ENCODE data around the gene MYO9B.
"Not testable (repeated sequence)": the region's sequence is repeated elsewhere in the genome, so short reads cannot be mapped to it uniquely, and the experiment has no call there.

The MYO9B gene

DNA sequence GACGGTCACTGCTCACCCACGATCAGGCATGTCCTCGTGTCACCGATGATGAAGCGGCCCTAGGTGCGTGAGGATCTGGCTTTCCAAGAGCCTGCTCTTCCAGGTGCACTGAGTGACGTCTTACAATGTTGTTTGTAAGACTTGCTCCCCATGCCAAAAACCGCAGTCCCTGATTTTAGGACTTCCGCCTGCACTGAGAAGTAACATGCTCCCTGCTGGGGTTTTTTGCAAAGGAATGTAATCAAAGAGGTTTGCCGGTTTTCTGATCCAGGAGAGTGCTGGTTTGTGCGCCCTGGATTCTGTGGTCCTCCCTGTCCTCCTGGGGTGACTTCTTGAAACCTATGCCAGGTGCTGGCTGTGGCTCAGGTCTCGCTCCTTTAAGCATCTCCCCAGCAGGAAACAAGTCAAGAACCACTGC, 38.8 kb downstream of the MYO9B start:
- no peak for DNase-seq (ENCODE audit: low spot score)

- DNase-seq (ENCODE audit: low spot score), result no peak
Measured at GRCh38 chr19:17116996-17117702, 41.6 kb downstream of the MYO9B start.

DNA sequence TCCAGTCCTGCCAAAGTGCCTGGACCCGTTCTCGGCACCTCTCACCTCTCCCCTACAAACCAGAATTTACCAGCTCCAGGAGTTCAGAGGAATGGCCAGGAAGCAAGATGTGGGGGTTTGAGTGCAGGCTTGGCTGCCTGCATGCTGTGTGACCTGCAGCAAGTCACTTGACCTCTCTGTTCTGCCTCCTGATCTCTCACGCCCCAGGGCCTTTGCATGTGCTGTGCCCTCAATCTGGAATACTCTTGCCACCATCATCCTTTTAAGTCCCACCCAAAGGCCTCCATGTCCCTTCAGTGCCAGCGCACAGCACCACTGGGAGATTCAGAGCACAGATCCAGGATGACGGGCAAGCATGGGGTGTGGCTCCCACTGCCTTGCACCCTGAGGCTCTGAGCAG, 43.4 kb downstream of the MYO9B start:
- no peak for DNase-seq (ENCODE audit: low spot score)

DNA sequence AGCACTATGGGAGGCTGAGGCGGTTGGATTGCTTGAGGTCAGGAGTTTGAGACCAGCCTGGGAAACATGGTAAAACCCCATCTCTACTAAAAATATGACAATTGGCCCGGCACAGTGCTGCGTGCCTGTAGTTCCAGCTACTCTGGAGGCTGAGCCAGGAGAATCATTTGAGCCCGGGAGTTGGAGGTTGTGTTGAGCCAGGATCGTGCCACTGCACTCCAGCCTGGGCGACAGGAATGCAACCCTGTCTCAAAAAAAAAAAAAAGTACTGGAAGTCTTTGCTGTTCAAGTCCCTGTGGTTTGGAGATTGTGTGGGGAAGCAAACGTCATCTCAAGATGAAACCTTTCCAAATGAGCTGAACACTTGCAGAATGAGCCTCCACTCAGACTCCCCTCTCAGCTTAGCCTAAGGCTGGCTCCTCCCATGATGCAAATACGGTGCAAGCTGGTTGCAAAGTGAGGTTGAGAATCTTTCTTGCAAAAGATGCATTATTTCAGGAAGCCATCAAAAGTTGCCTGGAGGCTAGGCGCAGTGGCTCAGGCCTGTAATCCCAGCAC, 46.2 kb downstream of the MYO9B start:
- DNase-seq (ENCODE audit: low spot score), result no peak

- DNase-seq (ENCODE audit: low spot score), result no peak
Measured at GRCh38 chr19:17123041-17123440, 47.5 kb downstream of the MYO9B start.

DNA sequence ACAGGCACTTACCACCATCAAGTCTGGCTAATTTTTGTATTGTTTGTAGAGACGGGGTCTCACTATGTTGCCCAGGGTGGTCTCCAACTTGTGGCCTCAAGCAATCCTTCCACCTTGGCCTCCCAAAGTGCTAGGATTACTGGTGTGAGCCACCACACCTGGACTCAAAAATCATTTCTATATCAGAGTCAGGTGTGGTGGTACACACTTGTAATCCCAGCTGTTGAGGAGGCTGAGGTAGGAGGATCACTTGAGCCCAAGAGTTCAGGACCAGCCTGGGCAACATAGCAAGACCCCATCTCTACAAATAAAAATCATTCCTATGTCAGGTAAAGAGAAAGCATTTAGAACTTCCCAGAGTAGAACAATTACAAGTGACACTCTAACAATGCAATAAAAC, 48.4 kb downstream of the MYO9B start:
- no peak for DNase-seq (ENCODE audit: low spot score)

DNA sequence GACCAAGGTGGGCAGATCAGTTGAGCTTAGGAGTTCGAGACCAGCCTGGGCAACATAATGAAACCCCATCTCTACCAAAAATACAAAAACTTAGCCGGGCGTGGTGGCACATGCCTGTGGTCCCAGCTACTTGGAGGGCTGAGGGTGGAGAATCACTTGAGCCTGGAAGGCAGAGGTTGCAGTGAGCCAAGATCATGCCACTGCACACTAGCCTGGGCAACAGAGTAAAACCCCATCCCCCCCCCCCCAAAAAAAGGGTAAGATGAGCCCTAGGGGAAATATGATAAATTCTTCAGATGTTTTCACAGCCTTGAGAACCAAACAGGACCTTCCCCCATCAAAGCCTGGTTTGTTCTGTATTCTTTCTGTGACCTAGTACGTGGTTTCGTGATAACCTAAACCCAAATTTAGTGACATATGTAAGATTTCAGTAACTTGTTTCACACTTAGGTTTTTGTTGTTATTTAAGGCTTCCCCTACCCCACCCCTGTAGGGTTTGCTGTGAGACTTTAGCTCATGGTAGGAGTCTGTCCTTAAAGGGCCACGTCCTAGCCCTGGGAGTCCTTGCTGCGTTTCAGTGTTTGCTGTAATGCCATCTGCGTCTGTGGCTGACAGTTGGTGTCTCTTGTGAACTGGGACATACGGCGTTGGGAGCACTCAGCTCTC, 49.6 kb downstream of the MYO9B start:
- no peak for DNase-seq (ENCODE audit: low spot score)

- DNase-seq (ENCODE audit: low spot score), result peak; percentile 77
Measured at GRCh38 chr19:17125728-17126677, 50.4 kb downstream of the MYO9B start.

DNA sequence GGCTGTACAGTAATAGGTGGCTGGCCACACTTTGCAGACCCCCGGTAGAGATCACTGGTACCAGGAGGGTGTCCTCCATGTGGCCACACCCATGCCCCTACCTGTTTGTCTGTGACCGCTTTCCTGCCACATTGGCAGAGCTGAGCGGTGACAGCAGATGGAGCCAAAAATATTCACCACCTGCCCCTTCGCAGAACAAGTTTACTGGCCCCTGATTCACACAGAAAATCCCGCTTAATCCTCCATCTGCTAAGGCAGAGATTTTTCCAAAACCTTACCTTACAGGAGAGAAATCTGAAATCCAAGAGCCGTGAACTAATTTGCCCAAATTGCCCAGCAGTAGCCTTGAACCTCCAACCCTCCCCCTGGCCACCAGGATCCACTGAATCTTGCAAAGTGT, 52.1 kb downstream of the MYO9B start:
- no peak for DNase-seq (ENCODE audit: low spot score)

- no peak for DNase-seq (ENCODE audit: low spot score)
Measured at GRCh38 chr19:17128403-17128802, 52.8 kb downstream of the MYO9B start.

- no peak for DNase-seq (ENCODE audit: low spot score)
Measured at GRCh38 chr19:17128820-17129219, 53.2 kb downstream of the MYO9B start.

GRCh38 chr19:17129377-17129776, 53.8 kb downstream of the MYO9B start:
- no peak for DNase-seq (ENCODE audit: low spot score)

DNA sequence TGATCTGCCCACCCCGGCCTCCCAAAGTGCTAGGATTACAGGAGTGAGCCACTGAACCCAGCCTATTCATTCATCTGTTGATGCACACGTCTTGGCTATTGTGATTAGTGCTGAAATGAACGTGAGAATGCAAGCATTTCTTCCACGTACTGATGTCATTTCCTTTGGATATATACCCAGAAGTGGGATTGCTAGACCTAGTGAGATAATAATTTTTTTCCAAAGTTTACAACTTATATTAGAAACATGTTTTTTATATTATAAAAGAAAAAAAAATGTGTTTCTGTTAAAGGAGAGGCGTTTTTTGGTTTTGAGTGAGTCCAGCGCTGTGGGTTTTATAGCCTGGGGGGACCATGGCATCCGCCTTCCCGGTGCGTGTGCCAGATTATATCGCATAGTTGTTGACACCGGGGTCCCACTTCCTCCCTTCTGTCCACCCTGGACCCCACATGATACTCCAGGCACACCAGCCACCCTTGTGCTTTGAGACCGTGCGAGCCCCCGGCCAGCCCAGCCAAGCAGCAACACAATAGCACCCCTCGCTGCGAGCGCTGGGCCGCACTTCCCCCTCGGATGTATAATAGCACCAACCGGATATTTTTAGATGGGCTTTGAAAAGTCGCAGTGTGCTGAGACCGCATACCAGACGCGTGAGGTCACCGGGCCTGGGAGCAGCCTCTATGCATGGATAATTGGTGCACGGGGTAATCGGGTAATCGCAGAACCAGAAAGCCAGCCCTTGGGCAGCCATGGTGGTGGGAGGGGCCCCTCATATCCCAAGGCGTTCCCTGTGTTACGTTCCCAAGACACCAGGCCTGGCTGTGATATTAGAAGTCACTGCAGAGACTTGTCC, 59.6 kb downstream of the MYO9B start:
- peak; percentile 78 for DNase-seq (ENCODE audit: low spot score)

- DNase-seq (ENCODE audit: low spot score), result no peak
Measured at GRCh38 chr19:17136021-17136420, 60.4 kb downstream of the MYO9B start.

GRCh38 chr19:17136617-17137016, 61.0 kb downstream of the MYO9B start:
- no peak for DNase-seq (ENCODE audit: low spot score)

GRCh38 chr19:17137417-17137816, 61.8 kb downstream of the MYO9B start:
- DNase-seq (ENCODE audit: low spot score), result no peak

DNA sequence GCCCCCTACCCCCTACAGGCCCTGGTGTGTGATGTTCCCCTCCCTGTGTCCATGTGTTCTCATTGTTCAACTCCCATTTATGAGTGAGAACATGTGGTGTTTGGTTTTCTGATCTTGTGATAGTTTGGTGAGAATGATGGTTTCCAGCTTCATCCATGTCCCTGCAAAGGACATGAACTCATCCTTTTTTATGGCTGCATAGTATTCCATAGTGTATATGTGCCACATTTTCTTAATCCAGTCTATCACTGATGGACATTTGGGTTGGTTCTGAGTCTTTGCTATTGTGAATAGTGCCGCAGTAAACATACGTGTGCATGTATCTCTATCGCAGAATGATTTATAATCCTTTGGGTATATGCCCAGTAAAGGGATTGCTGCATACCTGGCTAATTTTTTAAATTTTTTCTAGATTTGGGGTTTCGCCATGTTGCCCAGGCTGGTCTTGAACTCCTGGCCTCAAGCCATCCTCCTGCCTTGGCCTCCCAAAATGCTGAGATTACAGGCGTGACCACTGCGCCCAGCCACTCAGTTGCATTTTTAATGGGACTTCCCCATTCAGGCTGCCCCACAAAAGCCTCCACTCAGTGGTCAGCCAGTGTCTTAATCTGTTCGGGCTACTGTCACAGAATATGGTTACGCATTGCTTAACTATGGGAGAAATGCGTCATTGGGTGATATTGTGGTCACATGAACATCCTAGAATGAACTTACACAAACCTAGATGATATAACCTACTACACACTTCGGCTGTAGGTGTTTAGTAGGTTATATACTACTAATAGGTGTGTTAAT, 62.7 kb downstream of the MYO9B start:
- DNase-seq (ENCODE audit: low spot score), result not testable (repeated sequence)

DNA sequence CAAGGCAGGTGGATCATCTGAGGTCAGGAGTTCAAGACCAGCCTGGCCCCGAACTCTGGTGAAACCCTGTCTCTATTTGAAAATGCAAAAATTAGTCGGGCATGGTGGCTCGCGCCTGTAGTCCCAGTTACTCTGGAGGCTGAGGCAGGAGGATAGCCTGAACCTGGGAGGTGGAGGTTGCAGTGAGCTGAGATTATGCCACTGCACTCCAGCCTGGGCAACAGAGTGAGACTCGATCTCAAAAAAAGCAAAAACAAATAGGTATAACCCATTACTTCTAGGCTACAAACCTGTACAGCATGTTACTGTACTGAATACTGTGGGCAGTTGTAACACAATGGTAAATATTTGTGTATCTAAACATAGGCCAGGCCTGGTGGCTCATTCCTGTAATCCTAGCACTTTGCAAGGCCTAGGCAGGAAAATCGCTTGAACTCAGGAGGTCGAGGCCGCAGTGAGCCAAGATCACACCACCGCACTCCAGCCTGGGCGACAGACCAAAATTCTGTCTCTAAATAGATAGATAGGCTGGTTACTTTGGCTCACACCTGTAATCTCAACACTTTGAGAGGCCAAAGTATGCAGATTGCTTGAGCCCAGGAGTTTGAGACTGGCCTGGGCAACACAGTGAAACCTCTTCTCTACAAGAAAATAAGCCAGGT, 63.5 kb downstream of the MYO9B start:
- DNase-seq (ENCODE audit: low spot score), result no peak

GRCh38 chr19:17144771-17145170, 69.2 kb downstream of the MYO9B start:
- DNase-seq (ENCODE audit: low spot score), result not testable (repeated sequence)

Data from germinal center (tissue), 1 donor.